Measurements from ENCODE around the gene A1CF. TPM values are rescaled to one million over a fixed set of nuclear protein-coding genes. Genes with fewer than 3 reads are reported as not detected.
"Not testable (repeated sequence)": the region's sequence is repeated elsewhere in the genome, so short reads cannot be mapped to it uniquely, and the experiment has no call there.

A1CF gene
- total RNA-seq, 1 donor from 2014 or later, result not detected

DNA sequence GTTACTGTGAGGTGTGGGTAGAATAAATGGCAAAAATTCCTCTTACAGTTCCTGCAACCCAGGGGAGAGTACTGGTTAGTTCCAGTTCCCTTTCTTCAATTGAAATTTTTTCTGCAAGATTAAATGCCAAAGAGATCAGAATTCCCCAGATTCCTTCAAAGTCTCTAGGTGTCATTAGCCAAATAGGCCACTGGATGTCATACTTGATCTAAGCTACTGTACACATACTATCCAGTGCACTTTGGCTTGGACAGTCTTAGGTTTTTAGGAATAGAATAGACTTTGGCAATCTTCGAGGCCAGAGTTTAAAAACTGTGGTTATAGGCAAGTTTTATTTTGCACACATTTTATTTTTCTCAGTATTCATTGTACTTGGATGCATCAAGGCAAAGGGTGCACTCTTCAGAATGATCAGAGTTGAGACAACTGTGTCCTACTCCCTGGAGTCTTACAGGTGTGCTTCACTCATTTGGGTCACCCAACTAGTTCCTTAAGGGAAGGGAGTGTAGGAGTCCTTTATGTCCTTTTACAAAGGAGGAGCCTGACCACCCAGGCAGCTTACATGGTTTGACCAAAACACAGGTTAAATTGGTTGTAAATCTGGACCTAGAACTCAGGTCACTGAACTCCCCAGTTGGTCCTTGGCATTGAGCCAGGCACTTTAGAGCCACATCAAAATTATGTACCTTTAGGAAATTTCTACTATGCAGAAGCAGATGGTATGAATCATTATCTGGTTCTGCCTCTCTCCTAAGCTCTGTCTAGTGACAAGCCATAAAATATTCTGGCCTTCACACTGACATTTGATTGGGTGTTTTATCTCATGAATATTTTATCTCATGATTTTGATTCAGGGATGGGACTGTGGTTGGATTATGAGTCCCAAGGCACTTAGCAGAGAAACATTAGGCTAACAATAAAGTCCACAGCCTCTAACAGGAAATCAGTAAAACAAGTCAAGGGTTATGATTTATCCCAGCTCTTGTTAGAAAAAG lies 96.2 kb downstream of the A1CF start:
- DNase-seq, result no peak

DNA sequence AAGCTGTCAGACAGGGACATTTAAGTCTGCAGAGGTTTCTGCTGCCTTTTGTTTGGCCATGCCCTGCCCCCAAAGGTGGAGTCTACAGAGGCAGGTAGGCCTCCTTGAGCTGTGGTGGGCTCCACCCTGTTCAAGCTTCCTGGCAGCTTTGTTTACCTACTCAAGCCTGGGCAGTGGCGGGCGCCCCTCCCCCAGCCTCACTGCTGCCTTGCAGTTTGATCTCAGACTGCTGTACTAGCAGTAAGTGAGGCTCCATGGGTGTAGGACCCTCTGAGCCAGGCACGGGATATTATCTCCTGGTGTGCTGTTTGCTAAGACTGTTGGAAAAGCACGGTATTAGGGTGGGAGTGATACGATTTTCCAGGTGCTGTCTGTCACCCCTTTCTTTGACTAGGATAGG lies 97.5 kb downstream of the A1CF start:
- not testable (repeated sequence) for DNase-seq

DNA sequence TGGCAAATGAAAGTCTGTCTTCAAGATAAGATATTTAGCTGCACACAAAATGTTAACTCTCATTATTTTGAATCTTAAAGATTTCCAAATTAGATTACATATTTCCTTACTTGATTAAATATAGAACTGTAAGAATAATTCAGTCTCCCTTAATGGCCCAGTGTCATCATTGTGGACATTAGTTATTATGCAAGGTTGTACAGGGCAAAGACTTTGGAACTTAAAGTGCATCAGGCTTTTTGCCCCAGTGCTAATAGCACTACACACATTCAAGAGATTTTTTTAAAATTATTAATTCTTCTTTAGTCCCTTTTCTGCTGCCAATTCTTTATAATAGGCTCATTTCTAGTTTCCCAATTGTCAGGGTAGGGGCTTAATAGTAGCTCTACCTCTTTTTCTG lies 103.4 kb downstream of the A1CF start:
- not testable (repeated sequence) for DNase-seq

- DNase-seq, result not testable (repeated sequence)
Observed at GRCh38 chr10:50780036-50780435, 105.4 kb downstream of the A1CF start.

- not testable (repeated sequence) for DNase-seq
Observed at GRCh38 chr10:50774868-50775267, 110.6 kb downstream of the A1CF start.

DNA sequence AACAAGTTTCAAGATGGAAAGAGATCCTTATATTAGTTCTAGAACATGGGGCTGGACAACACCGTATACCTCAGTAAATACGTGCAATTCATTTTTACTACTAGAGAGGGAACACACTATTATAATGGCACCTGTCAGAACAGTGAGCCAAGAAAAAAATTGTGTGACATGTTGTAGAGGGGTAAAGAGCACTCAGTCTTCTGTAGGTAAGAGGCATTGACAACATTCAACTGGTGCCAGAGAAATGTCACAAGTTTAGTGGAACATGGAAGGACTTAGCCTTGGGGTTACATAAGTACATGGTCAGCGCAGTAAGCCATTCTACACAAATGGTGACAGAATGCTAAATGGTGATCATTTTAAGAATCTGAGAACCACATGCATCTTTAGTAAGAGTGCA lies 113.4 kb downstream of the A1CF start:
- DNase-seq, result not testable (repeated sequence)

GRCh38 chr10:50766774-50767513 lies 118.5 kb downstream of the A1CF start:
- DNase-seq, result not testable (repeated sequence)

Other genes with a start within 250 kb of the A1CF start
- 9.8 TPM for gene ASAH2B, start 145.7 kb downstream of the A1CF start, total RNA-seq
- gene PRKG1, start 188.9 kb upstream of the A1CF start, total RNA-seq, result 24.2 TPM